GM19468 (cell line): ENCODE data around the gene MEOX2.

ENCODE experiments used
- ATAC-seq: cut with Tn5 transposase; IDR thresholded peaks from one replicate; pipeline ENCODE4 v1.9.1; 2021; ENCODE audit warnings: mild to moderate bottlenecking, moderate library complexity, moderate number of reproducible peaks; ENCODE audit not compliant: unreplicated experiment; ENCODE audit errors: extremely low read depth

MEOX2 gene

DNA sequence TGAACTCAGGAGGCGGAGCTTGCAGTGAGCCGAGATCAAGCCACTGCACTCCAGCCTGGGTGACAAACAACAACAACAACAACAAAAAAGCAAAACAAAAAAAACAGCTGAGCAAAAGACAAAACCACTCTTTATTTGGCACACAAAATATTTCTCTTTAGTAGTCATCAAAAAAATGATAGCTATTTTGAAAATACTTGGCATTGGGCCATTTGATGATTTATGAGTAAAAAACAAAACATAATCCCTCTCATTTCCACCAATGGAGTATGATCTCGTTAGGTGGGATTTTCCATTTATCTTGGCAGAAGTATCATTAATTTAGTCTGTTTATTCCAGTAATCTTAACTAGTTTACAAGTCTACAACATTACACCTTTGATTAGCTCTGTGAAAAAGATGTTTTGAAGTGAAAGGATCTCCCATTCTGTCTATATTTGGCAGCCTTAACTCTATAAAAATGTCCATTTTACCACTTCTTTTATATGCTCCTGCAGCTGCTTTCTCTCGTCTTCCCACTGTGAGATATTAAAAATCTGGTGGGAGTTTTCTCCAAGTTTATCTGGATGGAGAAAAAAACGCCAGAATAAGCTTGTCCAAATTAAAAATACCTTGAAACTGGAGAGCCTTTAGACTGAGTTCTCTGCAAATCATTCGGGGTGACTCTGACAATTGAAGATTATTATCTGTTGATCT lies 65.8 kb downstream of the MEOX2 start:
- ATAC-seq: no peak

DNA sequence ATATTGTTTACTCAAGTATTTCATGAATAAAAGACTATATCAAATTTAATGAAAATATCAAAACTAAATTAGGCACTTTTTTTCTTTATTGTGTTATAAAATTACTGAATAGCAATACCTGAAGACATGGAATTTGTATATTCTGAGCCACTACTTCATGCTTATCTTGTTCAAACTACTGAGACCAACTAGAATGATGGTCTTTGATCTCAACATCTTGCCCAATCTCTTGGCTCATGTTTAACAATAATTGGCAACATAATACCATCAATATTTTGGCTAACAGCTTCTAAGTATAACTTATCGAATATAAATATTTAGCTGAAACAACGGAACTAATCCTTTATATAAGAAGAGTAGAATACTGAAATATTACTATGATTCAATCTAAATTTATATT lies 68.2 kb downstream of the MEOX2 start:
- no peak for ATAC-seq

DNA sequence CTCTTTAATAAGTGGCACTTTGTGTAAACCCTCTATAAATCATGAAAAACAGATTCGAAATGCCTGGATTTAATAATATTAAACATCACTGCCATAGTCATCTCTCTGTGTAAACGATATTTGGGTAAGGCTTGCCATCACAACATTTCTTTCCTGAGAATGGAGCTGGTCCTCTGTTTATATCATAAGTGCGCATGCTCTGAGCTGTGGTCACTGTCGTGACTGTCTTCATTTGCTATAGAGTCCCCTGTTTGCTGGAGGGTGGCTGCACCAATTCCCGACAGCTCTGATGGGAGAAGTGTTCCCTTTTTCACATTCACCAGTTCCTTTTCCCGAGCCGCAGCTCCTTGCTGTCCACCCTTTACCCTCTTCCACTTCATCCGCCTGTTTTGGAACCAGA lies 74.3 kb downstream of the MEOX2 start:
- no peak for ATAC-seq

DNA sequence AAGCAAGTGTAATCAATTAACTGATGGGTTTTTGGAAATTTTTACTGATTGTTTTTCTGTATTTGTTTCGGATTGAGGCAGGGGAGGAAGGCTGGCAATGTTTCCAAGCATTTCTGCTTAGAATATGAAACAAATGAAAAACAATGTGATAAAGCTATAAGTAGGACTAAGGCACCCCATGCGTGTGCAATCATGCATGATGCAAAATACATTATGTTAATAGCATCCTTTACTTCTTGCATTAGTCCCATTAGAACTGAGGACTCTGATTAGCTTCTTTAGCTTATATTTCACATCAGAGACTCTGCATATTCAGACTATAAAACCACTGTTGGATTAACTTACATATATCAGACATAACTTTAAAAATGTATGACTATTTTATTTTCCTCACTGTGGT lies 76.0 kb downstream of the MEOX2 start:
- ATAC-seq: no peak

DNA sequence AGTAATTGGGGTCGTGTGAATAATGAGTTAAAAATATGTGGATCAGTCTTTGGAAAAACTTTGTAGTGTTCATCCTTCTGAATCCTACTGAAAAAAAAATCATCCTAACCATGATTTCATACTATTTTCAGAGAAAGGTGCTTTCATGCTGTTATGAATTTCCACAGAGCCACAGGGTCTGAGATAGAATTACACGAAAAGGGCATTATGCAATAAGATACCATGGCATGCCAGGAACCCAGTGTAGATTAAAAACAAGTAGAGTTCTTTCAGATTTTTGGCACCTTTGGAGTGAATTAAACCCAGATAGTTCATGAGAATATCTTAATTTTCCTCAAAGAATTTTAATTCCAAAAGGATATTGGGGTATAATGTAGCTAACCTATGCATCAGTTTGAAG lies 77.2 kb downstream of the MEOX2 start:
- no peak for ATAC-seq

DNA sequence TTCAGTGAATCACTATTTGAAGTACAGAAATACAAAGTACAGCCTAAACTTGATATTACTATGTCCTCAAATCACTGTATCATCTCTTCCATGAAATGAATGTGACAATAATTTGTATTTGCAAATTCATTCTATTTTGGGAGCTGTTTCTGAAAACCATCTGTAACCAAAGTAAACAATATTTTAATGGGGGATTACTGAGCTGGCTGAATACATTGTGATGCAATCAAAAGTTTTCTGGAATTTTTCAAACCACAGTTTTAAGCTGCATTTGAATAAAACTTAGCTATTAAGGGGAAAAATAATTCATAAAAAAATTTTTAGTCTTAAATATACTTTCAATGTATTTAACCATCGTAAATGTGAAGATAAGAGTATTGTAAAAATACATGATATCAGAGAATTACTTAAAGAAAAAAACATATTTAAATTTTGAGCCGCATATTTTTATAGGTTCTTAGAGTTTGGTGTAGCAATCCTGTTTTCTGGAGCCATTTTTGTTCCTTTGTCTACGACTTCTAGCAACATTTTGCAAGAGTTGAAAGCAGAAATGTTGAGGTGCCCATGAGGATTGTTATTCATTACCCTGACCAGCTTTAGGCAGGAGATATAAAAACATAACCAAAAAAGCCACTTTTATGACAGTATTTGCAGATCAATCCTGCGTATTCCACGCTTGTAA lies 78.8 kb downstream of the MEOX2 start:
- ATAC-seq: no peak

DNA sequence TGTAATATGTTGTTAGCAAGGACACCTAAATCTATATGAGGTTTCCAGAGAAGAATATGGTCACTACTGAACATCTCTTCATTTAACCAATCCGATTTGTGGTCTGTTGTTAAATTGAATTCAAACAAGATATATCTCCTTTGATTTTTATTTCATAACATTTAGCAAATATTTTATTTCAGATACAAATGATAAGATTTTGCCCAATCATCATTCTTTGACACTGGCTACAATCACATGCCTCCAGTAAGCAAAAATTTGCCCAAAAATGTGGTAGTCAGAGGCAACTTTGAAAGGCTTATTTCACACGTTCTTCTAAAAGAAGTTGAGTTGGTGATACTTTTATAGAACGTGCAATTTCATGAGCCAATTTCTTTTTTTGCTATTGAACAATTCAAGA lies 79.9 kb downstream of the MEOX2 start:
- no peak for ATAC-seq

DNA sequence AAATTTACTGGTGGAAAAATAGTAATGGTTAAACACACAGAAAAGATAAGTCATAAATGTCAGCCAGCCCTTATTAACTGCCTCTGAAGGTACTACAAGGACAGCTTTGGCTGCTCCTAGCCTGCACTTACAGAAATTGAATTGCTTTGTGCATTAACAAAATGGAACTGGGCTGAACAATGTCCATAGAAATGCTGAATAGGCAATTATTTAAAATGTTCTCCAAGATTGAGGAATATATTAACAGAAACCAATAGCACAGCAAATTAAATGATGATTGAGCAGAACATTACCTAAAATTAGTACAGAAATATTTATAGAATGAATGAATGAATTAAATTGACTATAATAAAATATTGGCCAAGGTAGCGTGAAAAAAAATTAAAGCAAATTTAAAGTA lies 82.3 kb downstream of the MEOX2 start:
- ATAC-seq: no peak

DNA sequence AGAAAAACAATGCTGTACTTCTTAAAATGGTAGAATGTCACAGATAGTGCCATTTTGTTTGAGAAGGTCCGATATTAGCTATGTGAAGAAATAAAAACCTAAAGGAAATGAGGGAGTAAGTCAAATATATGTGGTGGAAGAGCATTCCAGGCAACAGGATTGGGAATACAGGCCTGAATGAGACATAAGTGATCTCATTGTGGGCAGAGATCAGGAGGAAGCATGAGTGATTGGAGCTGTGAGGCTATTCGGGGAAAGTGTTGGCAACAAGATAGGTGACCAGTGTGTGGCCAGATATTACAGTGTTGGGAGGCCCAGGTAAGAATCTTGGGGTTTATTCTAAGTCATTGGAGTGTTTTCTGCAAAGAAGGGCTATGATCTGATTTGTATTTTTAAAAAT lies 83.4 kb downstream of the MEOX2 start:
- ATAC-seq: no peak

DNA sequence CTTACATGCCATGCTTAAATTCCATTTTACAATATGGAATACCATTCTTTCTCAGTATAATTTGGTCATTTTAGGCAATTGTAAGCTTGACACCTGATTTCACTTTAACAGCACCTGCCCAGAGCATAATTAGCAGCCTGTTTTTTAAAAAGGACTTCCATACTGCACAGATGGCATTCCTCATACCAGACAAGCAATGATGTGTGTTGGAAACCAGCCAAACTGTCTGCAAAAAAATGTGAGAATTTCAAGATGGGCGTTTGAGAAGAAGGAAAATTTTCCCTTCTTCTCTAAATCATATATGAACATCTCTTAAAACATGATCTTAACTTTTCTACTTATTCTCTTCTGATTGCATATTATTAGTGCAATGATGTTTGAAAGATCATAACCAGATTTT lies 84.2 kb downstream of the MEOX2 start:
- ATAC-seq: no peak

DNA sequence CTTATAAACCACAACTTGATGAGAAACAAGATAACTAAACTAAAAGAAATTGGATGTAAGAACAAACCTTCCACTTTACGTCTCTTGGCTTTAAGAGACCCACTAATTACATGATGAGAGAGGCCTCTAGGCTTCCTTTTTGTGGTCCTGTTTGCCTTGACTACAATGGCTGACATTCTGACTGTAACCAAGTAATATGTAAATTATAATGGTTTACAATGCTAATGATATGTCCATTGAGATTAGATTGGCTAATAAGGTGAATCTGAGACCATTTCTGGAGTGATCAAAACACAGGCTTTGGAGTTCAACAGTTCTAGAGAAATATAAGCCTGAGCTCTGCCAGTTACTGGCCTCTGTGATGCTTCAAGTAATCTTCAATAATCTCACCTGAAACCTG lies 85.3 kb downstream of the MEOX2 start:
- no peak for ATAC-seq

DNA sequence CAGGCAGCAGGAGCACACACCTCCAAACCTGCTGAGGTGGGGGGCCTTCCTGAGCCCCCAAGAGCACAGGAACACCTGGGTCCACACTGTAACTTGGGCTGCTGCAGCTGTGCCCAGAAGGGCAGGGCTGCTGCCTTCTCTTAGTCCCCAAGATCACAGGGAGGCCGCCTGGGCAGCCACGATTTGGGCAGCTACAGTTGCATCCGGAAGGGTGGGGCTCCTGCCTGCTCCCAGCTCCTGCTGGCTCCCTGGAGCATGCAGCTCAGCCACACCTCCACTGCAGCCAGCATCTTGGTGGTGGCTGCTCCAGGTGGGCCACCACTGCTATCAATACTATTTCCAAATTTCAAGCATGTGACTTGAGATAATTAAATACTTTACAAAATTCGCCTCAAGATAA lies 86.2 kb downstream of the MEOX2 start:
- ATAC-seq: no peak

DNA sequence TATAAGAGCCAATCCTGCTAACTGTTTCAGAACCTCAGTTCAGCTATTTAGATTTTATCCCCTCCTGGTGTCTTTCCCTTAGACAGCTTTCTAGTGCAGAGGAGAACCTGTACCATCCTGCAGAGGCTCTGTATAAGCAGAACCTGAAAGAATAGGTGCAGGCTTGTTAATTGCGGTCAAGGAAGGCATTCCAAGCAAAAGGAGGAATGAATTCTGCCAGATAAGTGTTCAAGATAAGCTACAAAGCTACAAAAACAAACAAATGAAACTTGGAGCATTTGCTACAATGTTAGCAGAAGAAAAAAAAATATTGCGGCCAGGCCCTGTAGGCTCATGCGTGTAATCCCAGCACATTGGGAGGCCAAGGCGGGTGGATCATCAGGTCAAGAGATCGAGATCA lies 92.0 kb downstream of the MEOX2 start:
- ATAC-seq: no peak

DNA sequence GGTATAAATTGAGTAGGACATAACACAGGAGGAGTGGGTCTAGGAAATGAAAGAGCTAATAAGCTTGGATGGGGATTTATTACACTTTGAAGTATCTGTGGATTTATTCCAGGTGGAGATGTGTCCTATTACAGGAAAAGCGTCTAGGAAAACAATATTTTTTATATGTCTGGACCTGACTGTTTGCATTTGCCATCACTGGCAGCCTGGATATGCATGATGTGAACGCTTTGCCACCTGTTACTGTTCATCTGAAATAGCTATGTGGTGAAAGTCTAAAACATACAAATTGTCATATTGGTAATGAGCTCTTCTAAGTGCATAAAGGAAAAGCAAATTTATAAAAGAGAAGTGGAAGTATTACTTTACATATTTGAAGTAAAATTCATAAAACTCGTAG lies 93.1 kb downstream of the MEOX2 start:
- no peak for ATAC-seq

DNA sequence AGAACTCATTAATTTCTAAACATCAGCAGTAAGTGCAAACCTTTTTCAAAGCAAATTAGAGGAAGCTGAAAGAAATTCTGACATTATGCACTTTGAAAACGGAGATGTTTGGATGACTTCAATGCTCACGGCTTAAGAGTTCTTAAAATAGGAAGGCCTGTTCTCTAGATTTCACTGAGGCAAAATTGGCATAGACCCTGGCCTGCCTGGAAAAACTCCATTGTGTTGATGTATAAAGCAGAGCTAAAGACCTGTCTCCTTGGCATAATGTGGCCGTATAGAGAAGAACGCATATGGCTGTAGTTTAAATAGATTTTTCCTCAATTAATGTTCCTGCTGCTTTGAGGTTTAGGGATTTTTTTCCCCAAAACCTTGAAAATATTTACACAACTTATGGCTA lies 100.2 kb downstream of the MEOX2 start:
- no peak for ATAC-seq

DNA sequence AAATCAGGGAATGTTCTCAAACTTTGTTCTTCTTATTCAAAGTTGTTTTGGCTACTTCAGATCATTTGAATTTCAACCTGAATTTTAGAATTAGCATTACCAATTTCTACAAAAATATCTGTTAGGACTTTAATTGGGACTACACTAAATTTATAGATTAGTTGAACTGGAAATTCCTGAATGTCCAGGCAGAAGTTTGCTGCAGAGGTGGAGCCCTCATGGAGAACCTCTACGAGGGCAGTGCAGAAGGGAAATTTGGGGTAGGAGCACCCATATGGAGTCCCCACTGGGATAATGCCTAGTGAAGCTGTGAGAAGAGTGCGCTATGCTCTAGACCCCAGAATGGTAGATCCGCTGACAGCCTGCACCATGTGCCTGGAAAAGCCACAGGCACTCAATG lies 101.9 kb downstream of the MEOX2 start:
- ATAC-seq: no peak

DNA sequence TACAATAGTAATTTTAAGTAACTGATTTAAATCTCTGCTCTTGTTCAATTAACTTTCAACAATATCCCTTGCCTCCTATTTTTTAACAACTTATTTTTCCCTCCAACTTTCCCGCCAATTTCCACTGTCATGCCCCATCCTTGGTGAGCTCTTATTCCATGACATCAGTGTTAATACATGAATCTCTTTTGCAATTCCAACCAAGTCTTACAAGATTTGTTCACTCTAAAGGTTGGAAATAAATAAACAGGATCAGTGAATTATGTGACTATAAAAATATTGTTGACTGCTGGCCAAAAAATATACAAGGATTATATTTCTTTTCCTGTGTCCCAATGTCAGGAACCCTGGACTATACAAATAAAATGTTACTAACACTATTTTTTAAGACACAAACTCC lies 103.7 kb downstream of the MEOX2 start:
- no peak for ATAC-seq

DNA sequence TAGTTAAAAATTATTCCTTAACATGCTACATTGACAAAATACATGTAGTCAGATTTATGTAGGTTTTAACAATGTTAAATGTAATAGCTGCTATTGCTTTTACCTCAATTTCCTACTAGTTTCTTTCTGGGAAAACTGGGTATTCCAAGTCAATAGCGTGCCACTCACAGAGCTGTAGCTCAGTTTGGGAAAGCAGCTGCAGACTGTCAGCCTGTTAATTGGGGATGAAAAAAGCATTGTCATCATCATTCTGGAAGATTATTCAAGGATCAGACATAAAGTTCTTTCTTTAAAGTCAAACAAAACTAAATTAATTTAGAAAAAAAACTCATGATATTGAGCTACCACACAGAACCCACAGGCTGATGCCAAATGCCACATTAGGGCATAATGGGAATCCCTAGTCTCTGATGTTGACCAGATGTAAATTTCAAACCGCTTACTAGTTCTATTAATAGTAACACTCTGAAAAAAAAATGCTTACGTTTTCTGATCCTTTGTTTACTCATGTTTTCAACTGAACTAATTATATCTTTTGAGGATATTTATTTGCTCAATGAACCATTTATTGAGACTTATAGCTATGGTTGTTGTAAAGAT lies 105.0 kb downstream of the MEOX2 start:
- no peak for ATAC-seq

DNA sequence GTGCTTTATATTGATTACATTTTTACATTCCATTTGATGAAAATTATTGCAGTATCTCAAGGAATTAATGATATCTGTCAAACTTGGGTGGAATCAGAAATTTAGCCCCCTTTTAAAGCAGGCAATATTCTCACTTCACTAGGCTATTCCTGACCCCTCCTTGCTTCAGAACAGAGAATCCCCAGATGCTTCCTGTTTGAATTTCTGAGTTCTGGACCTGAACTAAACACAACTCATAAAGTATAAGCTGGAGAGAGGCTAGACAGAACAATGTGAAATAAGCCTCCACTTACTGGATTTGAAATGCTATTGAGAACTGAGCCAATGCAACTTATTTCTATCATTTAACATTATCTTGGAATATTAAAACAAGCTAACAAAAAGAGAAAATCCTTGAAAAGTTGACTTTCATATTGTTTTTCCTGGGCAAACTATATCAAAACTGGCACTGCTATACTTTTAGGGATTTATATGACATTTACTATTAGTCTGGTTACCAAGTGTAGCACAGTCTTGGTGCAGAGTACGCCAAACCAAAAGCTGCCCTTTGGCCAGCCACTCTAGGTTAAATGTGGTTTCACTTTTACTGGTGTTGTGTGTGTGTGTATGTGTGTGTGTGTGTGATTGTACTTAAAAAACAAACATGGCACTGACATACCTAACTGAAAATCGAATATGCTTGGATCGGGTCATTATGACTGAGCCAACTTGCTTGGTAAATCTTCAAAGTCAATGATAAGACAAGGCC lies 105.7 kb downstream of the MEOX2 start:
- ATAC-seq: no peak

DNA sequence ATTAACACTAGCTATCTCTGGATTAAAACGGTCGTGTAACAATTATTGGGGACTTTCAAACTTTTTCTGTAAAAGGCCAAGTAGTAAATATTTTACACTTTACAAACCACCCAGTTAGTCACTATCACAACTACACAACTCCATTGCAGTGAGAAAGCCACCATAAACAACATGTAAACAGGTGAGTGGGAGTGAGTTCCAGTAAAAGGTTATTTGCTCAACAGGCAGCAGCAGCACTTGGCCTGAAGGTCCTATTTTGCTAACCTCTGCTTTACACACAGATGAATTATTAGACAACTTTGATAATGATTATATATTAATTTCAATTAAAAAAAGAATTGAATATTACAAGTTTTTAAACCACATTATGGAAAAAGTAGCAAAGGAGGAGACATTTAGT lies 108.9 kb downstream of the MEOX2 start:
- no peak for ATAC-seq

DNA sequence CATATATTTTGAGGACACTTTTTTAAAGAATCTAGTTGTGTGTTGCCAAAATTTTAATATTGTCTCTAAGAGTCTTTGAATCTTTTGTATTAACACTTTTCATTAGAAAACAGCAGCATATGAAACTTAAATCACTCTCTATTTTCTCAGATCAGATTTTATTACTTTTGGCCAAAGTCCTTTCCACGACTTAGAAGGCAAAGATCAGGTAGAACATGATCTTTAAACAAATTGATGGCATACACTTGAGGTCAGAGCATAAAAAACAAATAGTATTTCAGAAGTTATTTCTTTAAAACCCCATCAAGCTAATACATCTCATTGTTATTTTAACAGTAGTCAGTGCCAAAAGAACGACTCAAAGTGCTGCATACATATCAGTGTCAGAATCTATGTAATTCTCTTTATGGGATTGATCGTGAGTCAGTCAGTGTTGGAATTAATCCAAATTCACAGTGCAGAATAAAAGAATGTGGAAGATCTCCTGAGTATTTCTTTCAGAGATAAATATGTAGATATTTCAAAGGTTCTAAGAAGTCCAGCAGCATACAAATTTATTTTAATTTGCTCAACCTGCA lies 115.1 kb downstream of the MEOX2 start:
- no peak for ATAC-seq
